AG08396 (cell line): ENCODE results near the gene DHRS7C.

Source experiments
- DNase-seq: peaks from one replicate; pipeline ENCODE4 v3.0.0; 2012; ENCODE audit warnings: low spot score, mixed read lengths

Gene DHRS7C

DNA sequence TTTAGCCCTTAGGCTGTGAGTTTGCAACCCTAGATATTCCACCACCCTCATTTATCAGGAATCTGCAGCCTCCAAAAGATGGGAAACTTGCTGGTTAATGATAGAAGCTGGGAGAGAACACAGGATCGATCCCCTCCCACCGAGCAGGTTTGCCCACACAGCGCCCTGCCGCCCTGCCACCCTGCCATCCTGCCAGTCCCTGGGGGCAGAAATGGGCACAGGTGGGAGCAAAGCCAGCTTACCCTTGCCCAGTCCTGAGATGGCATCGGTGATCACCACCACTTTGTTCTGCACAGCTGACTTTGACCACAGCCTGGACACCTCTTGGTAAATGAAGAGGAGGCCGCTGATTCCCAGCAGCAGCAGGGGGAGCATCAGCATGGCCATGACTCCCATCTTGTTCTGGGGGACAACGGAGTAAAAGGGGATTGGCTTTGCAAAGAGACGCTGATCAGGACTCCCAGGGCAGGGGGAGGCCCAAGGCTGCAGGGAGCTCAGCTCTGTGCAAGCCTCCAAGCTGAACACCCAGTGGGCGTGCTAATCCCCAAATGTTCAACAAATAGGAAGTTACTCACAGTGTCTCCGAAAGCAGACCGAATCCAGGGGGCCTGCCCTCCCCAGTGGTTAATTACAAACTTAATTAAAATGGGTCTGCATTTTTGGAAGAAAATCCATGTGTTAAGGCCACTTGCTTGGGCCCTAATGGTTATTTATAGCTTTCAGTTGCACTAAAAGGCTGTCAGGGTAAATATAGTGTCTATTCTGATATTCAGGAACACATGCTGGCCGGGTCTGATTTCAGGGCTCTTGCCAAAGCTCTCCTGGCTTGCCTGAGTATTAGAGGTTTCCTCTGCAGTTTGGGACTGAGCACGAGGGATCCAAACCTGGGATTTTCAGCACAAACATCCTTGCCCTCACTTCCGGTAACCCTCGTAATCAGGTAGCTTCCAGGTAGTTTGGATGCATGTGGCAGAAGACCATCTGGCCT, at the start of gene DHRS7C:
Gene DHRS7C, minus strand, starts transcription at position 704 of the 988 bp plus-strand sequence. Its CDS starts 308 bp downstream, at position 396.
- no peak for DNase-seq

- DNase-seq, result no peak
These were observed 48.0 kb upstream of the DHRS7C start for GRCh38 chr17:9839433-9839832.

GRCh38 chr17:9837551-9838471, 46.4 kb upstream of the DHRS7C start:
- no peak for DNase-seq

- DNase-seq, result no peak
These were observed 42.5 kb upstream of the DHRS7C start for GRCh38 chr17:9833922-9834321.

GRCh38 chr17:9830711-9831110, 39.3 kb upstream of the DHRS7C start:
- DNase-seq, result no peak

GRCh38 chr17:9829343-9829742, 38.0 kb upstream of the DHRS7C start:
- no peak for DNase-seq

DNA sequence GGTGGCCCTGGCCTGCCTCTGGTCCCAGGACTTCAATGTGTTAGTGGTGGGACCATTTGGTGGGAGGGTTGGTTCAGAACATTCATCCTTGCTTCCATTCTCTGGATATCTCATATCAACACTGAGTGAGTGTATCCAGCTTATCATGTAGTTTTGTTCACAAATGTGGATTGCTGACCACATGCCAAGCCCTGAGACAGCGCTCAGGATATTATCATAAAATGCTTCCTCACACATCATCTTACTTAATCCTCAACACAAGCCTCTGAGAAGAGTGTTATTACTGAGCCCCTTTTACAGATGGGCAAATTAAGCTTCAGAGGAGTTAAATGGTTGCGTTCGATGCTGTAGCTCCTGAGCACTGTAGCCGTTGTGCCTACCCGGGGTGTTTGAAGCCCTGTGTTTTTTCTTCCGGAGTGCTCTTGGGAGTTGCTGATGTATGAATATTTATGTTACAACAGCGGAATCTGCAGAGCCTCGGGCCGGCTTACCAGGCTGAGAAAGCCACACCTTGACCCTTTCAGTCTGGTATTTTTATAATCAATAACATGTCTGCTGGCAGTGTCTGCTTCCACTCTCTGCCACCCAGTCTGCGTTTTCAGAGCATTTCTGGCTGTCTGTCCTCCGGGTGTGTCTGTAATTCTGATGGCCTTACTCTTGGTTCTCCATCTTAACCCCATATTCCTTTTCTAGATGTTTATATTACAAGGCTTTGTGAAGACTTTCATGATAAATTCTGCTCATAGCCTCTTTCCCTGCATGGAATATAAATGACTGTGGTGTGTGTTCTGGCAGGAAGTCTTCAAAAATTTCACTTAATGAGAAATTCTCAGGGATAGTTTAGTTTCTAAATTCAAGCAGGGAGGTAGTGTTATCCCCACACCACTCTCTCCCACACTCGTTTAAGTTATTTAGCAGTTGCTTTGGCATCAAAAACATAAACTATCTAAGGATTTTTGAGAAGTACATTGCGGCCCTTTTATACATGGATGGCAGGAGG, 37.2 kb upstream of the DHRS7C start:
- no peak for DNase-seq

GRCh38 chr17:9825641-9826150, 34.3 kb upstream of the DHRS7C start, which contains the start of gene GLP2R:
TSS of gene GLP2R (plus strand) at chr17:9825924. CDS start at chr17:9826064, 140 bp downstream.
- no peak for DNase-seq

DNA sequence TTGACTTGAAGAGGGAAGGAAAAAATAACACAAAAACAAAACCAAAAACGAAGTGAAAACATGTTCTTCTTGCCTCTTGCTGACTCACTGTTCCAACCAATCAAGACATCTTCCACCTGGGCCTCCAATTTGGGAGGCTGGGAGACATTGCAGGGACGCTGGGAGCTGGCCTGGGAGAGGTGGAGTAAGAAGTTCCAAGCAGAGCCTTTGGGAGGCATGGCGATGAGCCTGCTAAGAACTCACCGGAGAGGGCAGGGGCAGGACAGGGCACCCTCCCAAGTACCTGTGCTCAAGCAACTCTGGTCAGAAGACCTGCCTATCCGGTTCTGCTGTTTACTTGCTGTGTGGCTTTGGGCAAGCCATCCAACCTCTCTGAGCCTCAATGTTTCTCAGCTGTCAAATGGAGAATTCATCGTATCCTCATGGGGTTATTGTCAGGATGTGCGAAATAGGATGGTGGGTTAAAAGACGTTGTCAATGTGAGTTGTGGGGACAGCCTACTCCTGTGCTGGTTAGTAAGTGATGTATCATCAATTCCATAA, 33.5 kb upstream of the DHRS7C start:
- no peak for DNase-seq

GRCh38 chr17:9824094-9824493, 32.7 kb upstream of the DHRS7C start:
- no peak for DNase-seq

GRCh38 chr17:9821921-9822320, 30.5 kb upstream of the DHRS7C start, which contains the start of gene GSG1L2:
TSS of gene GSG1L2 (minus strand) at chr17:9822079. CDS start at chr17:9822071, 8 bp downstream.
- no peak for DNase-seq

DNA sequence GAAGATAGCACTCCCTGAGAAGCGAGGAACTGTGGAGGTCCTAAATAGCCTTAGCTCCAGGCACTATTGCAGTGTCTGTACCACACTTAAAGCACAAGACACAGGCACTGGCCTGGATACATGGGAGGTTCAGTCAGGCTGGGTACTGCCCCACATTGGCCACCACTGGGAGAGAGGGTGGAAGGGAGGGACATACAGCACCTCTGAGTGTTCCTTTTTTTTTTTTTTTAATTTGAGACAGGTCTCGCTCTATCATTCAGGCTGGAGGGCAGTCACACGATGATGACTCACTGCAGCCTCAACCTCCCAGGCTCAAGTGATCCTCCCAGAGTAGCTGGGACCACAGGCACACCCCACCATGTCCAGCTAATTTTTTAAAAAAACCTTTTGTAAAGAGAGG, 29.1 kb upstream of the DHRS7C start:
- DNase-seq, result no peak

GRCh38 chr17:9818760-9819159, 27.4 kb upstream of the DHRS7C start:
- no peak for DNase-seq

- no peak for DNase-seq
These were observed 25.7 kb upstream of the DHRS7C start for GRCh38 chr17:9817086-9817485.

DNA sequence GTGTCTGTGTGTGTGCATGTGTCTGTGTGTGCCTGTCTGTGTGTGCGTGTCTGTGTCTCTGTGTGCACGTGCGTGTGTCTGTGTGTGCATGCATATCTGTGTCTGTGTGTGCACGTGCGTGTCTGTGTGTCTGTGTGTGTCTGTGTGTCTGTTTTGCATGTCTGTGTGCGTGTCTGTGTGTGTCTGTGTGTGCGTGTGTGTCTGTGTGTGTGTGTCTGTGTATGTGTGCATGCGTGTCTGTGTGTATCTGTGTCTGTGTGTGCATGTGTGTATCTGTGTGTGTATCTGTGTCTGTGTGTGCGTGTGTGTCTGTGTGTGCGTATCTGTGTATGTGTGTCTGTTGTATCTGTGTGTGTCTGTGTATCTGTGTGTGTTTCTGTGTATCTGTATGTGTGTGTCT, 25.1 kb upstream of the DHRS7C start:
- no peak for DNase-seq

- DNase-seq, result no peak
These were observed 23.0 kb upstream of the DHRS7C start for GRCh38 chr17:9814337-9814945.

DNA sequence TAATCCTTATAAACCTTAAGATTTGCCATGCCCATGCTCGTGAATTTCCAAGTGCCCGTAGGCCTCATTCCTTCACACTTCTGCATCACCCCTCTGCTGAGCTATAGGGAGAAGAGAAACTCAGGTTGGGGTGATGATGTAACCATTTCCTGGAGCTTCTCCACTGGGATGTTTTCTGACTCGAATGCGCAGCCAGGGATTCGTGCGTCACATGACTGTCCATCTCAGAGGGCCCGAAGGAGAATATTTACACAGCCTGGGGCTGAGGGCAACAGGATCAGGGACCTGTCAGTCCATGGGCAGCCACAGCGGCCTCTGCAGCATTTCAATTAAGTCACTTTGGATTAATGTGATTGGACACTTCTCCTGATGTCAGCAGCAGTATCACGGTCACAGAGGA, 21.8 kb upstream of the DHRS7C start:
- no peak for DNase-seq

DNA sequence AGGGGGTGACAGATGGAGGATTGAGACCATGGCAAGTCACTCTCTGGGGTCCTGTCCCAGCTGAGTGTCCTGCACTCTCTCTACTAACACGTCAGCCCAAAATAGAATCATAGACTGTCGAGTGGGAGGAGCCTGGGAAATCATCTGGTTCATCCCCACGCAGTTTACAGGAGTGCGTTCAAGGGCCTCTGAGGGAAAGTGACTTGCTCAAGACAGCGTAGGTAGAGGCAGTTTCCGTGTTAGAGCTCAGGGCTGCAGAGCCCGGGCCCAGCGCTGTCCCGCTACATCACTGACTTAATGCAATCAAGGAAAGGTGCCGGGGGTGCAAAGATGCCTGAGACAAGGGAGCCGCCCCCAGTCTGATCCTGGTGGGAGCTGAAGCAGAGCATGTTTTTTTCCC, 20.1 kb upstream of the DHRS7C start:
- DNase-seq, result no peak

DNA sequence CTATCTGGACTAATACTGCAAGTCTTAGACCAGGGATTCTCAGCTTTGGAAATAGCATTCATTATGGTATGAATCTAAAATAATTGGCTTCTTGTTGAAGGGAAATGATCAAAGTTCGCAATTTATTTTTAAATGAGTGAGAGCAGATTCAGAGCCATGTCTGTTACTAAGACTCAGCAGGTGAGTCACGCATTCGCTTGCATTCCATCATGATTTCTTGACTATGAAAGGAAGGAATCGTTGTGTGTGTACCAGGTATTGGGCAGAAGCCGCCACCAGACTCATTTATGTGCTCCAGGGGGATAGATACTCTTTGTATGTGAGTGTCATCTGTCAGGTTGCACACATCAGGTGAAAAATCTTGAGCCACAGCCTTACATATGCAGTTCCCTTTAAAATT, 19.7 kb upstream of the DHRS7C start:
- DNase-seq, result no peak
